Dermis blood vessel endothelial cell (primary cell): ENCODE results near the gene PKMYT1. TPM values are rescaled to one million over a fixed set of nuclear protein-coding genes. Genes with fewer than 3 reads are reported as not detected.

Source experiments
- DNase-seq: peaks from one replicate; pipeline ENCODE4 v3.0.0; 2010
- total RNA-seq: library from RNA; depleted of rRNA; stranded (reverse); fragments of >200 nt; gene quantifications from 2 replicates; pipeline ENCODE4 v1.2.3, GENCODE V29; 2014

The PKMYT1 gene
- total RNA-seq, 1 donor from 2014 or later, result 4.4 TPM

GRCh38 chr16:2992383-2993081 lies 12.3 kb upstream of the PKMYT1 start:
- DNase-seq, result no peak

GRCh38 chr16:2991566-2992261 lies 11.5 kb upstream of the PKMYT1 start:
- no peak for DNase-seq

GRCh38 chr16:2990891-2991290 lies 10.6 kb upstream of the PKMYT1 start:
- no peak for DNase-seq

- DNase-seq, result no peak
These were observed 8.4 kb upstream of the PKMYT1 start for GRCh38 chr16:2988590-2989099.

GRCh38 chr16:2987833-2988232 lies 7.6 kb upstream of the PKMYT1 start:
- DNase-seq, result no peak

GRCh38 chr16:2987286-2987685 lies 7.0 kb upstream of the PKMYT1 start:
- DNase-seq, result no peak

- DNase-seq, result no peak
These were observed 6.5 kb upstream of the PKMYT1 start for GRCh38 chr16:2986623-2987188.

- DNase-seq, result no peak
These were observed 5.7 kb upstream of the PKMYT1 start for GRCh38 chr16:2985893-2986355.

GRCh38 chr16:2985462-2985861 lies 5.2 kb upstream of the PKMYT1 start:
- DNase-seq, result no peak

- peak; percentile 80 for DNase-seq
These were observed 3.5 kb upstream of the PKMYT1 start for GRCh38 chr16:2983706-2984136.

- DNase-seq, result no peak
These were observed 2.2 kb upstream of the PKMYT1 start for GRCh38 chr16:2982402-2982801.

- no peak for DNase-seq
These were observed 1.6 kb upstream of the PKMYT1 start for GRCh38 chr16:2981899-2982250.

- DNase-seq, result no peak
These were observed 1.1 kb upstream of the PKMYT1 start for GRCh38 chr16:2981177-2981898.

- DNase-seq, result no peak
These were observed 498 bp downstream of the PKMYT1 start for GRCh38 chr16:2979669-2980226.

GRCh38 chr16:2977440-2977839 lies 2.8 kb downstream of the PKMYT1 start:
- no peak for DNase-seq

- DNase-seq, result no peak
These were observed 3.6 kb downstream of the PKMYT1 start for GRCh38 chr16:2976673-2977072.

GRCh38 chr16:2976201-2976600 lies 4.0 kb downstream of the PKMYT1 start:
- DNase-seq, result no peak

- DNase-seq, result no peak
These were observed 5.0 kb downstream of the PKMYT1 start for GRCh38 chr16:2975161-2975795.

GRCh38 chr16:2974319-2975056 lies 5.8 kb downstream of the PKMYT1 start:
- no peak for DNase-seq

- no peak for DNase-seq
These were observed 6.5 kb downstream of the PKMYT1 start for GRCh38 chr16:2973605-2974318.

- no peak for DNase-seq
These were observed 7.2 kb downstream of the PKMYT1 start for GRCh38 chr16:2973093-2973492.
